ENCODE results near the gene IMMT. TPM values are rescaled to one million over a fixed set of nuclear protein-coding genes. Genes with fewer than 3 reads are reported as not detected.

The IMMT gene
- total and polyA plus RNA-seq, 2 of the 8 experiments (the other 6 are each of a cell fraction or from before 2014, with no cell fraction given) = 37.7 to 103 TPM

GRCh38 chr2:86216575-86217555, 21.6 kb upstream of the IMMT start:
- H2BK20ac ChIP-seq (ENCODE audit: low read length) = no peak overlapping the region
- H3K4me1 ChIP-seq (replicated peaks in 1 of 4; ENCODE audit: control insufficient read depth in 3 of 4, insufficient read depth in 4 of 4, low read length in 3 of 4) = peaks cover 0 to 6% (median 0%) of the 10 kb centered on the region in 4 experiments; a peak in 2 of 7 replicates
- H3K27ac ChIP-seq (ENCODE audit: low read depth, low read length) = no peak overlapping the region
- H3K23ac ChIP-seq (ENCODE audit: insufficient read length) = no peak overlapping the region
- H4K8ac ChIP-seq (ENCODE audit: extremely low read depth, insufficient read depth, low read length) = no peak overlapping the region
- TF ChIP-seq TBP (IDR thresholded peaks at IDR 0.05; ENCODE audit: low read depth, low read length) (no peak), MAFK (IDR thresholded peaks at IDR 0.05; ENCODE audit: low read depth, low read length) (no peak), CBX8 (IDR thresholded peaks at IDR 0.05; ENCODE audit: borderline replicate concordance, low read depth, low read length) (no peak)
- no peak overlapping the region for H3K18ac ChIP-seq (ENCODE audit: extremely low read depth, low read length)
- POLR2A ChIA-PET (ENCODE audit: partially characterized antibody) = no interaction called here
- CTCF ChIA-PET (ENCODE audit: partially characterized antibody) = interaction anchor here (1.0 to 2.4 kb wide), 6 partner anchors 16 to 151 kb away, joined by 3 to 9 read pairs (median 6); no protein-coding TSS in a partner anchor
- H3K56ac ChIP-seq (replicated peaks; ENCODE audit: insufficient read length, low read depth, low read length) = no peak overlapping the region
- peak overlapping the region; percentile 45; the same call in 1 of the 2 replicates for H2AFZ ChIP-seq (ENCODE audit: low read length)
- DNase-seq (ENCODE audit: low read depth in 1 of 2, low spot score in 2 of 2) (no peak), FAIRE-seq (no peak)
- H3K4me2 ChIP-seq (ENCODE audit: insufficient read depth in 1 of 2, low read depth in 2 of 2, low read length in 2 of 2) = no peak overlapping the region
- no peaks in the 10 kb centered on the region for H3K79me1 ChIP-seq (ENCODE audit: low read depth, low read length)
- no peak overlapping the region for H2BK15ac ChIP-seq (ENCODE audit: low read length)
- H2BK12ac ChIP-seq (ENCODE audit: low read depth, low read length) = no peak overlapping the region
- H4K20me1 ChIP-seq (replicated peaks in 1 of 2; ENCODE audit: control insufficient read depth in 1 of 2, insufficient read depth in 2 of 2, low read length in 2 of 2) = no peaks in the 10 kb centered on the region
- H3K23me2 ChIP-seq (ENCODE audit: low read depth, low read length) = no peaks in the 10 kb centered on the region
- H2AK5ac ChIP-seq (ENCODE audit: low read depth, low read length) = no peak overlapping the region
- no peak overlapping the region for H3K4me3 ChIP-seq (ENCODE audit: extremely low read depth in 1 of 4, insufficient read depth in 2 of 4, low read depth in 3 of 4, low read length in 4 of 4)
- no peak overlapping the region for H4K5ac ChIP-seq (ENCODE audit: insufficient read length, low read depth, low read length)
- H2BK120ac ChIP-seq (replicated peaks; ENCODE audit: low read depth, low read length) = no peak overlapping the region
- H3K36me3 ChIP-seq (ENCODE audit: control insufficient read depth in 2 of 4, insufficient read depth in 4 of 4, low read length in 3 of 4) = peaks cover 0 to 24% (median 11%) of the 10 kb centered on the region in 4 experiments; a peak in 6 of 8 replicates
- H3K14ac ChIP-seq (ENCODE audit: insufficient read length) = no peak overlapping the region
- H3K4ac ChIP-seq (replicated peaks; ENCODE audit: insufficient read length, low read depth, low read length) = no peak overlapping the region
- H2BK5ac ChIP-seq (ENCODE audit: low read depth, low read length) = no peak overlapping the region
- no peak overlapping the region for H4K91ac ChIP-seq (replicated peaks; ENCODE audit: insufficient read length, low read length)
- no peaks in the 10 kb centered on the region for H3K27me3 ChIP-seq (replicated peaks in 1 of 4; ENCODE audit: control insufficient read depth in 3 of 4, extremely low read depth in 1 of 4, insufficient read depth in 3 of 4, low read length in 3 of 4)
- WGBS, 2 experiments (ENCODE audit: extremely low coverage in 1 of 2, insufficient coverage in 1 of 2, insufficient read length in 1 of 2, insufficient replicate concordance in 2 of 2, low coverage in 1 of 2, low lambda C conversion rate in 2 of 2, missing lambda C conversion rate in 1 of 2) = 86% methylated on average over 13 of the region's 13 CpGs; no CpG with 5 or more reads in 1 of the 2 experiments
- no peaks in the 10 kb centered on the region for H3K9me3 ChIP-seq (ENCODE audit: insufficient read depth in 2 of 2, low read depth in 1 of 2, low read length in 1 of 2)
- H3K9ac ChIP-seq (replicated peaks in 1 of 4; ENCODE audit: extremely low read depth in 1 of 4, low read depth in 3 of 4, low read length in 3 of 4) = no peak overlapping the region
- no peaks in the 10 kb centered on the region for H3K79me2 ChIP-seq (ENCODE audit: control insufficient read depth in 1 of 2, insufficient read depth in 2 of 2, low read length in 2 of 2)

All from H1 (cell line).